NT2/D1 (cell line): ENCODE data around the gene TTC34.
"Not testable (repeated sequence)": the region's sequence is repeated elsewhere in the genome, so short reads cannot be mapped to it uniquely, and the experiment has no call there.

ENCODE experiments used
- DNase-seq: peaks from one replicate; pipeline ENCODE4 v3.0.0-alpha.2; 2011; ENCODE audit warnings: low read depth, low spot score
- H3K27me3 ChIP-seq: 2 replicates; pipeline ENCODE4 v1.6.0; 2011; ENCODE audit warnings: mild to moderate bottlenecking; ENCODE audit not compliant: insufficient read length, insufficient read depth
- H3K36me3 ChIP-seq: 2 replicates; pipeline ENCODE4 v1.6.1; 2011; ENCODE audit warnings: mild to moderate bottlenecking, low read length, mixed read lengths; ENCODE audit not compliant: insufficient read depth, insufficient read length
- H3K4me1 ChIP-seq: 2 replicates; pipeline ENCODE4 v1.5.1; 2011; ENCODE audit not compliant: insufficient read depth, insufficient read length
- H3K4me3 ChIP-seq: 2 replicates; pipeline ENCODE4 v1.5.1; 2011; ENCODE audit warnings: low read depth; ENCODE audit not compliant: insufficient read length
- H3K9ac ChIP-seq: 2 replicates; pipeline ENCODE4 v1.6.0; 2011; ENCODE audit warnings: low read depth; ENCODE audit not compliant: insufficient read length
- H3K9me3 ChIP-seq: 2 replicates; pipeline ENCODE4 v1.5.1; 2011; ENCODE audit warnings: mild to moderate bottlenecking, low read length; ENCODE audit not compliant: insufficient read depth
- SUZ12 ChIP-seq: IDR thresholded peaks from 2 replicates; pipeline ENCODE4 v1.6.1; 2011; ENCODE audit not compliant: insufficient read length, insufficient read depth; ENCODE audit errors: extremely low read depth

Gene TTC34

DNA sequence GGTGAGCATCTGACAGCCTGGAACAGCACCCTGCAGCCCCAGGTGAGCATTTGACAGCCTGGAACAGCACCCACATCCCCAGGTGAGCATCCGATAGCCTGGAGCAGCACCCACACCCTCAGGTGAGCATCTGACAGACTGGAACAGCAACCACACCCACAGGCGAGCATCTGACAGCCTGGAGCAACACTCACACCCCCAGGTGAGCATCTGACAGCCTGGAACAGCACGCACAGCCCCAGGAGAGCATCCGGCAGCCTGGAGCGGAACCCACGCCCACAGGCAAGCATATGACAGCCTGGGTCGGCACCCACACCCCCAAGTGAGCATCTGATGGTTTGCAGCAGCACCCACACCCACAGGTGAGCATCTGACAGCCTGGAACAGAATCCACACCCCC, 117.5 kb downstream of the TTC34 start:
- H3K4me1 ChIP-seq, H3K9ac ChIP-seq, DNase-seq, H3K4me3 ChIP-seq, H3K9me3 ChIP-seq, H3K36me3 ChIP-seq: not testable (repeated sequence)
- peaks cover 41% of the 10 kb centered on the region for H3K27me3 ChIP-seq

- H3K27me3 ChIP-seq, result peaks cover 40% of the 10 kb centered on the region
- H3K4me1 ChIP-seq, H3K9ac ChIP-seq, H3K36me3 ChIP-seq, H3K9me3 ChIP-seq, H3K4me3 ChIP-seq, DNase-seq: not testable (repeated sequence)
Observed at GRCh38 chr1:2683321-2683741, 118.2 kb downstream of the TTC34 start.

DNA sequence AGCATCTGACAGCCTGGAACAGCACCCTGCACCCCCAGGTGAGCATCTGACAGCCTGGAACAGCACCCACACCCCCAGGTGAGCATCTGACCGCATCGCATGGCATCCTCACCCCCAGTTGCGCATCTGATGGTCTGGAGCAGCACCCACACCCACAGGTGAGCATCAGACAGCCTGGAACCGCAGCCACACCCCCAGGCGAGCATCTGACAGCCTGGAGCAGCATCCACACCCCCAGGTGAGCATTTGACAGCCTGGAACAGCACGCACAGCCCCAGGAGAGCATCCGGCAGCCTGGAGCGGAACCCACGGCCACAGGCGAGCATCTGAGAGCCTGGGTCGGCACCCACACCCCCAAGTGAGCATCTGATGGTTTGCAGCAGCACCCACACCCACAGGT, 118.6 kb downstream of the TTC34 start:
- H3K9ac ChIP-seq, H3K36me3 ChIP-seq, DNase-seq: not testable (repeated sequence)

DNA sequence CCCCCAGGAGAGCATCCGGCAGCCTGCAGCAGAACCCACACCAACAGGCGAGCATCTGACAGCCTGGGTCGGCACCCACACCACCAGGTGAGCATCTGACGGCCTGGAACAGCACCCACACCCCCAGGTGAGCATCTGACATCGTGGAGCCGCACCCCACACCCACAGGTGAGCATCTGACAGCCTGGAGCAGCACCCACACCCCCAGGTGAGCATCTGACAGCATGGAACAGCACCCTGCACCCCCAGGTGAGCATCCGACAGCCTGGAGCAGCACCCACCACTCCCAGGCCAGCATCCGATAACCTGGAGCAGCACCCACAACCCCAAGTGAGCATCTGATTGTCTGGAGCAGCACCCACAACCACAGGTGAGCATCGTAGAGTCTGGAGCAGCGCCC, 124.8 kb downstream of the TTC34 start:
- H3K36me3 ChIP-seq, DNase-seq: not testable (repeated sequence)

More for the DNA sequence above, 118.6 kb downstream of the TTC34 start:
- not testable (repeated sequence) for H3K4me3 ChIP-seq, H3K4me1 ChIP-seq, H3K9me3 ChIP-seq
- peaks cover 35% of the 10 kb centered on the region for H3K27me3 ChIP-seq

GRCh38 chr1:2671656-2672055, 129.8 kb downstream of the TTC34 start:
- H3K36me3 ChIP-seq, H3K27me3 ChIP-seq, H3K9me3 ChIP-seq, H3K4me1 ChIP-seq, H3K4me3 ChIP-seq, H3K9ac ChIP-seq, DNase-seq: not testable (repeated sequence)

More for the DNA sequence above, 124.8 kb downstream of the TTC34 start:
- H3K27me3 ChIP-seq, H3K9ac ChIP-seq, H3K4me3 ChIP-seq, H3K4me1 ChIP-seq, H3K9me3 ChIP-seq: not testable (repeated sequence)

GRCh38 chr1:2659806-2660205, 141.7 kb downstream of the TTC34 start:
- H3K4me3 ChIP-seq, H3K9ac ChIP-seq, H3K4me1 ChIP-seq: not testable (repeated sequence)

DNA sequence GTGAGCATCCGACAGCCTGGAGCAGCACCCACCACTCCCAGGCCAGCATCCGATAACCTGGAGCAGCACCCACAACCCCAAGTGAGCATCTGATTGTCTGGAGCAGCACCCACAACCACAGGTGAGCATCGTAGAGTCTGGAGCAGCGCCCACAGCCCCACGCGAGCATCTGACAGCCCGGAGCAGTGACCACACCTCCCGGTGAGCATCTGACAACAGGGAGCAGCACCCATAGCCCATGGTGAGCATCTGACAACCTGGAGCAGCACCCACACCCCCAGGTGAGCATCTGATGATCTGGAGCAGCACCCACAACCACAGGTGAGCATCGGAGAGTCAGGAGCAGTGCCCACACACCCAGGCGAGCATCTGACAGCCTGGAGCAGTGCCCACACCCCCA, 143.6 kb downstream of the TTC34 start:
- not testable (repeated sequence) for H3K9me3 ChIP-seq, H3K4me1 ChIP-seq, H3K4me3 ChIP-seq, H3K36me3 ChIP-seq, H3K9ac ChIP-seq, DNase-seq
- peaks cover 36% of the 10 kb centered on the region for H3K27me3 ChIP-seq

More at GRCh38 chr1:2659806-2660205, 141.7 kb downstream of the TTC34 start:
- H3K27me3 ChIP-seq, result peaks cover 17% of the 10 kb centered on the region
- H3K9me3 ChIP-seq, DNase-seq, H3K36me3 ChIP-seq: not testable (repeated sequence)

GRCh38 chr1:2657124-2657523, 144.4 kb downstream of the TTC34 start:
- H3K27me3 ChIP-seq, result peaks cover 44% of the 10 kb centered on the region
- H3K4me1 ChIP-seq, H3K9ac ChIP-seq, H3K36me3 ChIP-seq, DNase-seq, H3K9me3 ChIP-seq, H3K4me3 ChIP-seq: not testable (repeated sequence)

DNA sequence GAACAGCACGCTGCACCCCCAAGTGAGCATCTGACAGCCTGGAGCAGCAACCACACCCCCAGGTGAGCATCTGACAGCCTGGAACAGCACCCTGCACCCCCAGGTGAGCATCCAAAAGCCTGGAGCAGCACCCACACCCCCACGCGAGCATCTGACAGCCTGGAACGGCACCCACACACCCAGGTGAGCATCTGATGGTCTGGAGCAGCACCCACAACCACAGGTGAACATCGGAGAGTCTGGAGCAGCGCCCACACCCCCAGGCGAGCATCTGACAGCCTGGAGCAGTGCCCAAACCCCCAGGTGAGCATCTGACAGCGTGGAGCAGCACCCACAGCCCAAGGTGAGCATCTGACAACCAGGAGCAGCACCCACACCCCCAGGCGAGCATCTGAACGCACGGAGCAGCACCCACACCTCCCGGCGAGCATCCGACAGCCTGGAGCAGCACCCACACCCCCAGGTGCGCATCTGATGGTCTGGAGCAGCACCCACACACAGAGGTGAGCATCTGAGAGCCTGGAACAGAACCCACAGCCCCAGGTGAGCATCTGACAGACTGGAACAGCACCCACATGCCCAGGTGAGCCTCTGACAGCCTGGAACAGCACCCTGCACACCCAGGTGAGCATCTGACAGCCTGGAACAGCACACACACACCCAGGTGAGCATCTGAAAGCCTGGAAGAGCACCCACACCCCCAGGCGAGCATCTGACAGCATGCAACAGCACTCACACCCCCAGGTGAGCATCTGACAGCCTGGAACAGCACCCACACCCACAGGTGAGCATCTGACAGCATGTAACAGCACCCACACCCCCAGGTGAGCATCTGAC, 145.7 kb downstream of the TTC34 start:
- H3K36me3 ChIP-seq, H3K9me3 ChIP-seq, H3K4me3 ChIP-seq, DNase-seq, H3K9ac ChIP-seq, H3K4me1 ChIP-seq: not testable (repeated sequence)
- H3K27me3 ChIP-seq, result peaks cover 57% of the 10 kb centered on the region
- peak; percentile 56 for TF ChIP-seq SUZ12
